Activated T-cell treated with anti-CD3 and anti-CD28 coated beads for 1 hour (primary cell): ENCODE data around the gene NOA1.
"Not testable (repeated sequence)": the region's sequence is repeated elsewhere in the genome, so short reads cannot be mapped to it uniquely, and the experiment has no call there.

ENCODE experiments used
- DNase-seq: peaks from one replicate; pipeline ENCODE4 v3.0.0-alpha.2; 2020; ENCODE audit warnings: low read depth

Gene NOA1

DNA sequence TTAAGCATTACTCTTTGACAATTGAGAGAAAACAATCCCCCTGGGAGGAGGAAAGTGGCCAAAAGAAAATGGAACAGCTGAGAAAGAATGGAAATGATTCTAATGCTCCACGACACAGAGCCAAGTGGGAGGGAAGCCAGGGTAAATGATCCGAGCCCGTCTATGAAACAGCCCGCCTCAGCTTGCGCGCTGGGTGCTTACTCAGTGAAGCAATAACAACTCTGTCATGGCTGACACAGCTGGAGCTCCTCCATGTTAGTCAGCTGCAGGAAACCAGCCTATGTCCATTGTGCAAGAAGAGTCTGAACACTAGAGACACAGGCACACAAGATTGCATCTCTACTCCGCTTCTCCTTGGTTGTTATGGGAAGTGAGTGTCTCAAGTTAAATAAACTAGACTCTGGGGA lies 19.3 kb downstream of the NOA1 start:
- no peak for DNase-seq

GRCh38 chr4:56953680-56954520 lies 23.5 kb downstream of the NOA1 start:
- DNase-seq, result no peak

- DNase-seq, result no peak
Observed at GRCh38 chr4:56941403-56941802, 36.0 kb downstream of the NOA1 start.

GRCh38 chr4:56940971-56941370 lies 36.4 kb downstream of the NOA1 start:
- no peak for DNase-seq

- DNase-seq, result no peak
Observed at GRCh38 chr4:56940403-56940802, 37.0 kb downstream of the NOA1 start.

DNA sequence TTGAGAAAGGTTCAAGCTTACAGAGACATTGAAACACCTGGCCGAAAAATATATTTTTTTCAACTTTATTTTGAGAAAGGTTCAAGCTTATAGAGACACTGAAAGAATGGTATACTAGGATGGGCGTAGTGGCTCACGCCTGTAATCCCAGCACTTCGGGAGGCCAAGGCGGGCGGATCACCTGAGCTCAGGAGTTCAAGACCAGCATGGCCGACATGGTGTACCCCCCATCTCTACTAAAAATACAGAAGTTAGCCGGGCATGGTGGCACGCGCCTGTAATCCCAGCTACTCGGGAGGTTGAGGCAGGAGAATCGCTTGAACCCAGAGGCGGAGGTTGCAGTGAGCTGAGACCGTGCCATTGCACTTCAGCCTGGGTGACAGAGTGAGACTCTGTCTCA lies 37.6 kb downstream of the NOA1 start:
- not testable (repeated sequence) for DNase-seq

DNA sequence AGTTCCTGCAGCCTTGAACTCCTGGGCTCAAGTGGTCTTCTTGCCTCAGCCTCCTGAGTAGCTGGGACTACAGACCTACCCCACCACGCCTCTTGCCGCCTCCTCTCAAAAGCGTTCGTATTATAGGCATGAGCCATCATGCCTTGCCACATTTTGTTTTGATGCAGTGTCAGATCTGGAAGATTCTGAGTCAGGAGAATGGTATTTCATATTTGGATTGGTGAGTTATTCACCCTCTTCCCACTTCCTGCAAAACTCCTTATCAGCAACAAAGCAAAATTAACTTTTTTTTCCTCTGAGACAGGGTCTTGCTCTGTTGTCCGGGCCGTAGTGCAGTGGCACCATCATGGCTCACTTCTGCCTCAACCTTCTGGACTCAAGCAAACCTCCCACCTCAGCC lies 40.1 kb downstream of the NOA1 start:
- no peak for DNase-seq

- no peak for DNase-seq
Observed at GRCh38 chr4:56931924-56932323, 45.5 kb downstream of the NOA1 start.

DNA sequence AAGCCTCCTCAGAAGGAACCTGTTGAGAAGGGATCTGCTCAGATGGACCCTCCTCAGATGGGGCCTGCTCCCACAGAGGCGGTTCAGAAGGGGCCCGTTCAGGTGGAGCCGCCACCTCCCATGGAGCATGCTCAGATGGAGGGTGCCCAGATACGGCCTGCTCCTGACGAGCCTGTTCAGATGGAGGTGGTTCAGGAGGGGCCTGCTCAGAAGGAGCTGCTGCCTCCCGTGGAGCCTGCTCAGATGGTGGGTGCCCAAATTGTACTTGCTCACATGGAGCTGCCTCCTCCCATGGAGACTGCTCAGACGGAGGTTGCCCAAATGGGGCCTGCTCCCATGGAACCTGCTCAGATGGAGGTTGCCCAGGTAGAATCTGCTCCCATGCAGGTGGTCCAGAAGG lies 46.8 kb downstream of the NOA1 start:
- no peak for DNase-seq

GRCh38 chr4:56927196-56927595 lies 50.2 kb downstream of the NOA1 start:
- no peak for DNase-seq

DNA sequence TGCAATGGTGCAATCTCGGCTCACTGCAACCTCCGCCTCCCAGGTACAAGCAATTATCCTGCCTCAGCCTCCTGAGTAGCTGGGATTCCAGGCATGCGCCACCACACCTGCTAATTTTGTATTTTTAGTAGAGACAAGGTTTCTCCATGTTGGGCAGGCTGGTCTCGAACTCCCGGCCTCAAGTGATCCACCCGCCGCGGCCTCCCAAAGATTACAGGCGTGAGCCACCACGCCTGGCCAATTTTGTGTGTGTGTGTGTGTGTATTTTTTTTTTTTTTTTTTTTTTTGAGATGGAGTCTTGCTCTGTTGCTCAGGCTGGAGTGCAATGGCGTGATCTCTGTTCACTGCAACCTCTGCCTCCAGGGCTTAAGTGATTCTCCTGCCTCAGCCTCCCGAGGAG lies 62.4 kb downstream of the NOA1 start:
- not testable (repeated sequence) for DNase-seq

DNA sequence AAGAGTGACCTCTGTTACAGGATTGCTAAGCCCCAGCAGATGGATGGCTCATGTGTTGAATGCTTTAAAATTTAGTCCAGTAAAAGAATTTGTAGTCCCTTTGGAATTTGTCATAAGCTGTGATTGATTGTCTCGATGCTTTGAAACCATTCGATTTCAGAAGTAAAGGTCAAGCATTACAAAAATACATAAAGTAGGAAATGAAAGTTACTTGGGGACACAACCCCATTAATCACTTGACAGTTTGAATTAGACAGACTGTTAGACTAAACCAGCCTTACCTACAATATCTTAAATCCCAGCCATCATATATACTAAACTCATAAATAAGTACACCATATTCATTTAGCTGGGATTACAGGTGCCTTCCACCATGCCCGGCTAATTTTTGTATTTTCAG lies 63.1 kb downstream of the NOA1 start:
- DNase-seq, result no peak
